ENCODE results near the gene TBC1D22A. TPM values are rescaled to one million over a fixed set of nuclear protein-coding genes. Genes with fewer than 3 reads are reported as not detected.

Gene TBC1D22A
- total RNA-seq, 1 experiment from 2014 or later = 20.9 TPM

DNA sequence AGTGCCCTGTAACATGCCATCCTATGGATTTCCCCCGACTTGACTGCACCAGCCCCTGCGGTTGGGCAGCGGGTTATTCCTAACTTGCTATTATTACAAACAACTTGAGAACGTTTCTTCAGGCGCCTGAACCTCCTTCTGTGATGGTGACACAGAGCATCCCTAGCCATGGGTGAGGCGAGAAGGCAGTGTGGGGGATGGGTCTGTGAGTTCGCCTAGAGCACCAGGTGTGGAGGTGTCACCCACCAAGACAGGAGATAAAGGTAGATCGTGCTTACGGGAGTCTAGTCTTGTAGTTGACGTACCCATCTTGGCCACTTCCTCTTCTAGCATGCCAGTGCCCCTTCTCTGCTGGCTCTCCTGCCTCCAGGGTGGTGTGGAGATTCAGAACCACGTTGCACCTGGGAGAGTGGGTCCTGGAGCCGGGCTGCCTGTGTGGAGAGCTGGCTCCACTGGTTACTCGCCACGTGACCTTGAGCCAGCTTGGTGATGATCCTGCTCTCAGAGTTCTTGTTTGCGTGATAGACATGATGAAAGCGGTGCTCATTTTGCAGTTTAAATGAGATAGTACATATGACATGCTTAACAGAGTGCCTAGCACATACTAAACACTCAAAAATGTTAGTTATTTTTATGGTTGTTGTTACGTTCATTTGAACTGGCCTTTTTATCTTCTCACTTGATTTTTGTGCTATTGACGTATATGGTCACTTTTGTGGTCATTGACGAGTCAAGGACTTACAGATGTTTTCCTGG is 37.8 kb downstream of the TBC1D22A start (continued):
- TF ChIP-seq, protein P1, sequence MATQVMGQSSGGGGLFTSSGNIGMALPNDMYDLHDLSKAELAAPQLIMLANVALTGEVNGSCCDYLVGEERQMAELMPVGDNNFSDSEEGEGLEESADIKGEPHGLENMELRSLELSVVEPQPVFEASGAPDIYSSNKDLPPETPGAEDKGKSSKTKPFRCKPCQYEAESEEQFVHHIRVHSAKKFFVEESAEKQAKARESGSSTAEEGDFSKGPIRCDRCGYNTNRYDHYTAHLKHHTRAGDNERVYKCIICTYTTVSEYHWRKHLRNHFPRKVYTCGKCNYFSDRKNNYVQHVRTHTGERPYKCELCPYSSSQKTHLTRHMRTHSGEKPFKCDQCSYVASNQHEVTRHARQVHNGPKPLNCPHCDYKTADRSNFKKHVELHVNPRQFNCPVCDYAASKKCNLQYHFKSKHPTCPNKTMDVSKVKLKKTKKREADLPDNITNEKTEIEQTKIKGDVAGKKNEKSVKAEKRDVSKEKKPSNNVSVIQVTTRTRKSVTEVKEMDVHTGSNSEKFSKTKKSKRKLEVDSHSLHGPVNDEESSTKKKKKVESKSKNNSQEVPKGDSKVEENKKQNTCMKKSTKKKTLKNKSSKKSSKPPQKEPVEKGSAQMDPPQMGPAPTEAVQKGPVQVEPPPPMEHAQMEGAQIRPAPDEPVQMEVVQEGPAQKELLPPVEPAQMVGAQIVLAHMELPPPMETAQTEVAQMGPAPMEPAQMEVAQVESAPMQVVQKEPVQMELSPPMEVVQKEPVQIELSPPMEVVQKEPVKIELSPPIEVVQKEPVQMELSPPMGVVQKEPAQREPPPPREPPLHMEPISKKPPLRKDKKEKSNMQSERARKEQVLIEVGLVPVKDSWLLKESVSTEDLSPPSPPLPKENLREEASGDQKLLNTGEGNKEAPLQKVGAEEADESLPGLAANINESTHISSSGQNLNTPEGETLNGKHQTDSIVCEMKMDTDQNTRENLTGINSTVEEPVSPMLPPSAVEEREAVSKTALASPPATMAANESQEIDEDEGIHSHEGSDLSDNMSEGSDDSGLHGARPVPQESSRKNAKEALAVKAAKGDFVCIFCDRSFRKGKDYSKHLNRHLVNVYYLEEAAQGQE (IDR thresholded peaks at IDR 0.05; ENCODE audit: low read depth) = no peak
- TF ChIP-seq YY1 (IDR thresholded peaks at IDR 0.05; ENCODE audit: extremely low read depth, insufficient replicate concordance, low read depth, low read length) = no peak
- TF ChIP-seq, protein P2, sequence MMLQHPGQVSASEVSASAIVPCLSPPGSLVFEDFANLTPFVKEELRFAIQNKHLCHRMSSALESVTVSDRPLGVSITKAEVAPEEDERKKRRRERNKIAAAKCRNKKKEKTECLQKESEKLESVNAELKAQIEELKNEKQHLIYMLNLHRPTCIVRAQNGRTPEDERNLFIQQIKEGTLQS (IDR thresholded peaks at IDR 0.05) = no peak
- TF ChIP-seq EZH2 (IDR thresholded peaks at IDR 0.05) = no peak
- no peak for TF ChIP-seq TCF7L2 (IDR thresholded peaks at IDR 0.05; ENCODE audit: borderline replicate concordance, extremely low read depth, insufficient read depth, insufficient read length)
- TF ChIP-seq FOSL1 (IDR thresholded peaks at IDR 0.05; ENCODE audit: low read depth) = no peak

DNA sequence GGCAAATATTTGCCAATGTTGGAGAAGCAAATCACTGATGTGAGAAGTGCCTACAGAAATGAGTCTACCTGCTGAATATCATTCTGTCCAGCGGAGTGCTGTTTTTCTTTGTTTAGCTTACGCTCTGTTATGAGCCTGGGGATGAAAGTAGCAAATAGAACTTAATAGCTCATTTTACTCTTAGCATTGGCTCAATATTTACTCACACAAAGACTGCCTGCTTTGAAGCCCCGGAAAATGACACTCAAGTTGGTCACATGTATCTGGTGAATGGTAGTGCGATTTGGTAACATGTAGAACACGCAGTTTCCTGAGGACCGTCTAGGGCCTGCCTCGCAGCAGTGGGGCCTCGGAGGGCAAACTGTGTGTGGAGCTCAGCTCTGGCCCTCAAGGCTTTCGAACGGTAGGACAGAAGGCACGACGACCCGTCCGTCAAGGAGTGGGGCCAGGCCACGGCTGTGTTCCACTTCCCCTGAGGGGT is 38.9 kb downstream of the TBC1D22A start:
- TF ChIP-seq SP1 (IDR thresholded peaks at IDR 0.05; ENCODE audit: low read depth) (no peak), SRF (IDR thresholded peaks at IDR 0.05; ENCODE audit: low read depth) (no peak), EZH2phosphoT487 (IDR thresholded peaks at IDR 0.05; ENCODE audit: borderline replicate concordance) (no peak)
- TF ChIP-seq, protein P3, sequence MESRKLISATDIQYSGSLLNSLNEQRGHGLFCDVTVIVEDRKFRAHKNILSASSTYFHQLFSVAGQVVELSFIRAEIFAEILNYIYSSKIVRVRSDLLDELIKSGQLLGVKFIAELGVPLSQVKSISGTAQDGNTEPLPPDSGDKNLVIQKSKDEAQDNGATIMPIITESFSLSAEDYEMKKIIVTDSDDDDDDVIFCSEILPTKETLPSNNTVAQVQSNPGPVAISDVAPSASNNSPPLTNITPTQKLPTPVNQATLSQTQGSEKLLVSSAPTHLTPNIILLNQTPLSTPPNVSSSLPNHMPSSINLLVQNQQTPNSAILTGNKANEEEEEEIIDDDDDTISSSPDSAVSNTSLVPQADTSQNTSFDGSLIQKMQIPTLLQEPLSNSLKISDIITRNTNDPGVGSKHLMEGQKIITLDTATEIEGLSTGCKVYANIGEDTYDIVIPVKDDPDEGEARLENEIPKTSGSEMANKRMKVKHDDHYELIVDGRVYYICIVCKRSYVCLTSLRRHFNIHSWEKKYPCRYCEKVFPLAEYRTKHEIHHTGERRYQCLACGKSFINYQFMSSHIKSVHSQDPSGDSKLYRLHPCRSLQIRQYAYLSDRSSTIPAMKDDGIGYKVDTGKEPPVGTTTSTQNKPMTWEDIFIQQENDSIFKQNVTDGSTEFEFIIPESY (IDR thresholded peaks at IDR 0.05; ENCODE audit: extremely low read depth, insufficient replicate concordance, low read length) = no peak
- TF ChIP-seq, protein P4, sequence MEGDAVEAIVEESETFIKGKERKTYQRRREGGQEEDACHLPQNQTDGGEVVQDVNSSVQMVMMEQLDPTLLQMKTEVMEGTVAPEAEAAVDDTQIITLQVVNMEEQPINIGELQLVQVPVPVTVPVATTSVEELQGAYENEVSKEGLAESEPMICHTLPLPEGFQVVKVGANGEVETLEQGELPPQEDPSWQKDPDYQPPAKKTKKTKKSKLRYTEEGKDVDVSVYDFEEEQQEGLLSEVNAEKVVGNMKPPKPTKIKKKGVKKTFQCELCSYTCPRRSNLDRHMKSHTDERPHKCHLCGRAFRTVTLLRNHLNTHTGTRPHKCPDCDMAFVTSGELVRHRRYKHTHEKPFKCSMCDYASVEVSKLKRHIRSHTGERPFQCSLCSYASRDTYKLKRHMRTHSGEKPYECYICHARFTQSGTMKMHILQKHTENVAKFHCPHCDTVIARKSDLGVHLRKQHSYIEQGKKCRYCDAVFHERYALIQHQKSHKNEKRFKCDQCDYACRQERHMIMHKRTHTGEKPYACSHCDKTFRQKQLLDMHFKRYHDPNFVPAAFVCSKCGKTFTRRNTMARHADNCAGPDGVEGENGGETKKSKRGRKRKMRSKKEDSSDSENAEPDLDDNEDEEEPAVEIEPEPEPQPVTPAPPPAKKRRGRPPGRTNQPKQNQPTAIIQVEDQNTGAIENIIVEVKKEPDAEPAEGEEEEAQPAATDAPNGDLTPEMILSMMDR (IDR thresholded peaks at IDR 0.05 in 2 of 3, conservative IDR thresholded peaks at IDR 0.05 in 1 of 3; ENCODE audit: borderline replicate concordance in 1 of 3, insufficient read depth in 1 of 3, low read depth in 2 of 3, low read length in 2 of 3) = no peak
- POLR2A ChIA-PET = interaction anchor here (0.6 to 1.0 kb wide), 2 partner anchors 39 to 651 kb away, joined by 3 read pairs; partner anchors contain the start of gene TBC1D22A
- intact Hi-C loops (cut with micrococcal nuclease) = loop anchor here (5.0 kb wide), 1 partner anchor 239 kb away; no protein-coding TSS in a partner anchor
- no peak for ATAC-seq
- Histone ChIP-seq H3K4me1 (ENCODE audit: control insufficient read depth in 1 of 2, insufficient read depth in 2 of 2, low read length in 2 of 2) (peaks cover 3 to 18% of the 10 kb centered on the region in 2 experiments), H2AFZ (ENCODE audit: low read depth, low read length, poor library complexity, severe bottlenecking) (no peak overlapping the region), H3K9me2 (ENCODE audit: insufficient read depth) (no peaks in the 10 kb centered on the region), H4K20me1 (ENCODE audit: insufficient read depth) (no peaks in the 10 kb centered on the region), H3K9ac (ENCODE audit: low read length) (no peak overlapping the region), H3K9me3 (ENCODE audit: control insufficient read depth in 1 of 2, insufficient read depth in 1 of 2, low read depth in 1 of 2, low read length in 2 of 2) (no peaks in the 10 kb centered on the region), H3K27me3 (ENCODE audit: insufficient read depth, low read length) (no peaks in the 10 kb centered on the region), H3K36me3 (ENCODE audit: control insufficient read depth in 1 of 2, insufficient read depth in 2 of 2, low read length in 2 of 2) (peaks cover 10 to 11% of the 10 kb centered on the region in 2 experiments; a peak in 2 of 4 replicates), H3K4me2 (ENCODE audit: low read length) (no peak overlapping the region), H3K79me2 (ENCODE audit: insufficient read depth, low read length) (peaks cover 3% of the 10 kb centered on the region; the same call in 1 of the 2 replicates), H3K27ac (ENCODE audit: low read depth, low read length) (no peak overlapping the region), H3K4me3 (replicated peaks in 1 of 2; ENCODE audit: low read depth in 1 of 2, low read length in 2 of 2) (no peak overlapping the region)
- CTCF ChIA-PET = interaction anchor here (0.9 to 1.9 kb wide), 5 partner anchors 10 to 238 kb away, joined by 3 to 9 read pairs (median 4); partner anchors contain the start of gene TBC1D22A
- no peak for DNase-seq (ENCODE audit: low read depth, low spot score)
- RAD21 ChIA-PET (ENCODE audit: low non-redundant PET in 1 of 2, low total read pairs in 2 of 2, uncharacterized antibody in 2 of 2, unreplicated experiment in 2 of 2) = no interaction called here
- BruUV-seq (replicated peaks) = no TSS peak
